HepG2 (cell line): Measurements from ENCODE around the gene DBNDD1. TPM values are rescaled to one million over a fixed set of nuclear protein-coding genes. Genes with fewer than 3 reads are reported as not detected.

ENCODE experiments used
- ATAD3A ChIP-seq: sonication (generic); formaldehyde crosslinking; IDR thresholded peaks from 2 replicates; pipeline ENCODE4 v1.4.0; 2020; ENCODE audit warnings: missing genetic modification reagents
- BCL6 ChIP-seq: IDR thresholded peaks from 2 replicates; pipeline ENCODE4 v1.6.1; 2016; ENCODE audit warnings: missing genetic modification reagents, missing compliant biosample characterization
- CBX2 ChIP-seq, 2 experiments: fragments of 200-600 bp in 1 of 2; sonication (generic); formaldehyde crosslinking in 1 of 2; IDR thresholded peaks; 2 replicates each; pipeline versions ENCODE4 v1.7.0 to v1.8.1; 2018 to 2022; ENCODE audit warnings: low read depth in 2 of 2, low read length in 1 of 2, mild to moderate bottlenecking in 1 of 2, missing genetic modification reagents in 1 of 2
- FOXK1 ChIP-seq: sonication (generic); formaldehyde crosslinking; IDR thresholded peaks from 2 replicates; pipeline ENCODE4 v1.4.0; 2020; ENCODE audit warnings: low read depth, missing genetic modification reagents, borderline replicate concordance
- IKZF4 ChIP-seq: sonication (generic); formaldehyde crosslinking; IDR thresholded peaks from 2 replicates; pipeline ENCODE4 v1.5.1; 2020; ENCODE audit warnings: borderline replicate concordance, mild to moderate bottlenecking, low read depth, missing genetic modification reagents; ENCODE audit errors: not compliant biosample characterization
- KLF16 ChIP-seq, 2 experiments: sonication (generic) in 1 of 2; formaldehyde crosslinking in 1 of 2; IDR thresholded peaks; 2 replicates each; pipeline versions ENCODE4 v1.6.1 to v1.8.0; 2016 to 2023; ENCODE audit warnings: missing genetic modification reagents in 2 of 2, missing compliant biosample characterization in 1 of 2
- SMARCC2 ChIP-seq: fragments of 450-650 bp; IDR thresholded peaks from 2 replicates; pipeline ENCODE4 v1.6.1; 2017; ENCODE audit warnings: antibody characterized with exemption, mild to moderate bottlenecking
- SP4 ChIP-seq: sonication (generic); formaldehyde crosslinking; IDR thresholded peaks from 2 replicates; pipeline ENCODE4 v1.8.1; 2023; ENCODE audit warnings: mild to moderate bottlenecking, missing genetic modification reagents
- TBL1XR1 ChIP-seq: fragments of 150-350 bp; IDR thresholded peaks from 2 replicates; pipeline ENCODE4 v1.6.1; 2014; ENCODE audit warnings: borderline replicate concordance, low read length; ENCODE audit not compliant: partially characterized antibody
- TBX2 ChIP-seq: sonication (generic); formaldehyde crosslinking; IDR thresholded peaks from 2 replicates; pipeline ENCODE4 v1.5.0; 2020; ENCODE audit warnings: missing genetic modification reagents, mild to moderate bottlenecking, borderline replicate concordance
- ZBTB21 ChIP-seq: sonication (generic); formaldehyde crosslinking; IDR thresholded peaks from 2 replicates; pipeline ENCODE4 v1.4.0; 2020; ENCODE audit warnings: missing genetic modification reagents
- ZFP90 ChIP-seq: sonication (generic); formaldehyde crosslinking; IDR thresholded peaks from 2 replicates; pipeline ENCODE4 v1.8.0; 2022; ENCODE audit warnings: missing genetic modification reagents, mild to moderate bottlenecking, inconsistent platforms, borderline replicate concordance
- ZNF143 ChIP-seq: sonication (generic); formaldehyde crosslinking; IDR thresholded peaks from 2 replicates; pipeline ENCODE4 v1.4.0; 2020; ENCODE audit warnings: missing genetic modification reagents
- ZNF274 ChIP-seq: sonication (generic); formaldehyde crosslinking; IDR thresholded peaks from 2 replicates; pipeline ENCODE4 v1.5.1; 2020; ENCODE audit warnings: mild to moderate bottlenecking, missing genetic modification reagents
- ZNF432 ChIP-seq: sonication (generic); formaldehyde crosslinking; IDR thresholded peaks from 2 replicates; pipeline ENCODE4 v1.5.0; 2020; ENCODE audit warnings: missing genetic modification reagents, mild to moderate bottlenecking, borderline replicate concordance
- ZNF660 ChIP-seq: sonication (generic); formaldehyde crosslinking; IDR thresholded peaks from 2 replicates; pipeline ENCODE4 v1.5.1; 2020; ENCODE audit warnings: mild to moderate bottlenecking, low read depth, missing genetic modification reagents, borderline replicate concordance
- ZNF672 ChIP-seq: sonication (generic); formaldehyde crosslinking; IDR thresholded peaks from 2 replicates; pipeline ENCODE4 v1.8.1; 2022; ENCODE audit warnings: missing genetic modification reagents
- ZNF768 ChIP-seq: sonication (generic); formaldehyde crosslinking; IDR thresholded peaks from 2 replicates; pipeline ENCODE4 v1.4.0; 2020; ENCODE audit warnings: missing genetic modification reagents
- ZSCAN30 ChIP-seq: sonication (generic); formaldehyde crosslinking; IDR thresholded peaks from 2 replicates; pipeline ENCODE4 v1.5.0; 2020; ENCODE audit warnings: mild to moderate bottlenecking, missing genetic modification reagents
- polyA plus RNA-seq, 8 experiments: library from polyadenylated mRNA; depleted of rRNA in 3 of 8; stranded (reverse) in 7 of 8; unstranded in 1 of 8; fragments of >200 nt; fragmentation: Illumina TruSeq in 4 of 8; extraction: Trizol in 4 of 8; gene quantifications; 2 replicates each; pipeline versions ENCODE4 v1.2.1 to v1.2.3, GENCODE V29; 2011 to 2016; ENCODE audit warnings: low read depth in 4 of 8, missing spikeins in 1 of 8, mixed read lengths in 1 of 8; ENCODE audit not compliant: insufficient read depth in 1 of 8
- total RNA-seq, 5 experiments: library from RNA; depleted of rRNA; stranded (reverse); fragments of >200 nt; fragmentation: Illumina TruSeq; extraction: Trizol; gene quantifications; 2 replicates each; pipeline ENCODE4 v1.2.3, GENCODE V29; 2016; ENCODE audit warnings: low read depth in 1 of 5
- TF ChIP-seq, protein P1 (sequence below): sonication (generic); formaldehyde crosslinking; IDR thresholded peaks from 2 replicates; pipeline ENCODE4 v1.4.0; 2020; ENCODE audit warnings: missing genetic modification reagents, borderline replicate concordance
- TF ChIP-seq, protein P2 (sequence below): sonication (generic); formaldehyde crosslinking; IDR thresholded peaks from 2 replicates; pipeline ENCODE4 v1.5.0; 2020; ENCODE audit warnings: missing genetic modification reagents, mild to moderate bottlenecking, borderline replicate concordance
- TF ChIP-seq, protein P3 (sequence below): sonication (generic); formaldehyde crosslinking; IDR thresholded peaks from 2 replicates; pipeline ENCODE4 v1.5.1; 2020; ENCODE audit warnings: missing genetic modification reagents, mild to moderate bottlenecking, borderline replicate concordance

The DBNDD1 gene
- total and polyA plus RNA-seq, 2 of the 13 experiments (the other 11 are each of a cell fraction or from before 2014, with no cell fraction given) = 17.0 to 40.4 TPM

DNA sequence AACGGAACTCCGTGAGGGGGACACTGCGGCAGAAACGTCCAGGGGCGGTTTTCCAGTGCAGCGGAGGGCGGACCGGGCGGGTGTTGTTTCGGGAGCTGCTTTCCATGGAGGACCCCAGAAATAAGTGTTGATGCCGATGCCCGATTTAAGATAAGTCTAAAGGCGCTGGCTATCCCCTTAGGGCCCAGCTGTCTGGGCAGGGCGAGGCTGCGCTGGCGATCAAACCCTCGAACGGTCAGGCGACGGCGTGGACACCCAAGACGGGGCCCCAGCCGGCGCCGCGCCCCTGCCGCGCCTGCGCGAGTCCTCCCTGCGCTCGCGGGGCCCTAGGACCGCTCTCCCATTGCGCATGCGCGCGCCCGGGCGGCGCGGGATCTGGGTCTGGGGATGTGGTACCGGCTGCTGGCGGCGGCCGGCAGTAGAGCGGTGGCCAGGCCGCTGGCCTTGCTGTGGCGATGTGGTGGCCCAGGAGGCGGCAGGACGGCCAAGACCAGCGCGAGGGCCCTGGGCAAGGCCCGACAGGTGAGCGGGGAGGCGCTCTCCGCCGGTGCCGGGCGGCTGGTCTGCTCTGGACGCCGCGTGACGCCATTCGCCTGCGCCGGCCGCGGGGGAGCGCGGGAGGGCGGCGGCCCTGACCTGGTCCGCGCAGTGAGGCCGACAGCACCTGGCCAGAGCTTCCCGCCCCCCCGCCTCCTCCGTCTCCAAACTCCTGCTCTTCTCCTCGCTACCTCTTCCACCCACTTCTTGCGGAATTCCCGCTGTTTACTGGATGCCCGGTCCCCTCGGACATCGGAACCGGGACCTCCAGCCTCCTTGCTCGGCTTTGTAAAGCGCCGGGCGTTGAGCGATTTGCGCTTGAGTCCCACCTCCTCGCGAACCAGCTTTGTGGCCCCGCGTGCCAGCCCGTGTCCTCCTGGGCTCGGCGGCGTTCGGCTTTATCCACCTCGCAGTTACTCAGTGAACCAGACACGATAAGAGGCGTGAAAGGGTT is 46.7 kb downstream of the DBNDD1 start (continued):
- TF ChIP-seq ATAD3A = no peak
- no peak for TF ChIP-seq IKZF4
- TF ChIP-seq, protein P1, sequence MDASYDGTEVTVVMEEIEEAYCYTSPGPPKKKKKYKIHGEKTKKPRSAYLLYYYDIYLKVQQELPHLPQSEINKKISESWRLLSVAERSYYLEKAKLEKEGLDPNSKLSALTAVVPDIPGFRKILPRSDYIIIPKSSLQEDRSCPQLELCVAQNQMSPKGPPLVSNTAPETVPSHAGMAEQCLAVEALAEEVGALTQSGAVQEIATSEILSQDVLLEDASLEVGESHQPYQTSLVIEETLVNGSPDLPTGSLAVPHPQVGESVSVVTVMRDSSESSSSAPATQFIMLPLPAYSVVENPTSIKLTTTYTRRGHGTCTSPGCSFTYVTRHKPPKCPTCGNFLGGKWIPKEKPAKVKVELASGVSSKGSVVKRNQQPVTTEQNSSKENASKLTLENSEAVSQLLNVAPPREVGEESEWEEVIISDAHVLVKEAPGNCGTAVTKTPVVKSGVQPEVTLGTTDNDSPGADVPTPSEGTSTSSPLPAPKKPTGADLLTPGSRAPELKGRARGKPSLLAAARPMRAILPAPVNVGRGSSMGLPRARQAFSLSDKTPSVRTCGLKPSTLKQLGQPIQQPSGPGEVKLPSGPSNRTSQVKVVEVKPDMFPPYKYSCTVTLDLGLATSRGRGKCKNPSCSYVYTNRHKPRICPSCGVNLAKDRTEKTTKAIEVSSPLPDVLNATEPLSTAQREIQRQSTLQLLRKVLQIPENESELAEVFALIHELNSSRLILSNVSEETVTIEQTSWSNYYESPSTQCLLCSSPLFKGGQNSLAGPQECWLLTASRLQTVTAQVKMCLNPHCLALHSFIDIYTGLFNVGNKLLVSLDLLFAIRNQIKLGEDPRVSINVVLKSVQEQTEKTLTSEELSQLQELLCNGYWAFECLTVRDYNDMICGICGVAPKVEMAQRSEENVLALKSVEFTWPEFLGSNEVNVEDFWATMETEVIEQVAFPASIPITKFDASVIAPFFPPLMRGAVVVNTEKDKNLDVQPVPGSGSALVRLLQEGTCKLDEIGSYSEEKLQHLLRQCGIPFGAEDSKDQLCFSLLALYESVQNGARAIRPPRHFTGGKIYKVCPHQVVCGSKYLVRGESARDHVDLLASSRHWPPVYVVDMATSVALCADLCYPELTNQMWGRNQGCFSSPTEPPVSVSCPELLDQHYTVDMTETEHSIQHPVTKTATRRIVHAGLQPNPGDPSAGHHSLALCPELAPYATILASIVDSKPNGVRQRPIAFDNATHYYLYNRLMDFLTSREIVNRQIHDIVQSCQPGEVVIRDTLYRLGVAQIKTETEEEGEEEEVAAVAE (CRISPR knock-in tag) = no peak
- no peak for TF ChIP-seq ZBTB21 (CRISPR knock-in tag)
- TF ChIP-seq SMARCC2 = no peak
- TF ChIP-seq CBX2 (IDR thresholded peaks at IDR 0.05; ENCODE audit: low read depth, low read length) = no peak
- TF ChIP-seq CBX2 (CRISPR knock-in tag; IDR thresholded peaks at IDR 0.05; ENCODE audit: low read depth) = 0 out of 2 replicates have a peak, but pooled peaks have one; percentile 56
- peak; percentile 90 for TF ChIP-seq ZNF143 (CRISPR knock-in tag)
- peak; percentile 83 for TF ChIP-seq ZNF768 (CRISPR knock-in tag)
- TF ChIP-seq ZFP90 (CRISPR knock-in tag) = peak; percentile 69
- TF ChIP-seq ZNF274 (CRISPR knock-in tag) = peak; percentile 72; the same call in 1 of the 2 replicates
- TF ChIP-seq, protein P2, sequence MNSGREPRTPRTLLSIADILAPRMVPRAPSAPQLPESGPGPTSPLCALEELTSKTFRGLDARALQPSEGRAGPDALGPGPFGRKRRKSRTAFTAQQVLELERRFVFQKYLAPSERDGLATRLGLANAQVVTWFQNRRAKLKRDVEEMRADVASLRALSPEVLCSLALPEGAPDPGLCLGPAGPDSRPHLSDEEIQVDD (CRISPR knock-in tag) = peak; percentile 75; the same call in 1 of the 2 replicates
- TF ChIP-seq, protein P3, sequence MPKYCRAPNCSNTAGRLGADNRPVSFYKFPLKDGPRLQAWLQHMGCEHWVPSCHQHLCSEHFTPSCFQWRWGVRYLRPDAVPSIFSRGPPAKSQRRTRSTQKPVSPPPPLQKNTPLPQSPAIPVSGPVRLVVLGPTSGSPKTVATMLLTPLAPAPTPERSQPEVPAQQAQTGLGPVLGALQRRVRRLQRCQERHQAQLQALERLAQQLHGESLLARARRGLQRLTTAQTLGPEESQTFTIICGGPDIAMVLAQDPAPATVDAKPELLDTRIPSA = peak; percentile 98
- peak; percentile 73 to 82; a peak in 3 of 4 replicates for TF ChIP-seq KLF16 (CRISPR knock-in tag; IDR thresholded peaks at IDR 0.05)
- TF ChIP-seq SP4 = peak; percentile 93
- no peak for TF ChIP-seq ZNF672
- peak; percentile 38; the same call in 1 of the 2 replicates for TF ChIP-seq BCL6 (CRISPR knock-in tag)
- peak; percentile 69; the same call in 1 of the 2 replicates for TF ChIP-seq FOXK1
- TF ChIP-seq TBL1XR1 = no peak
- TF ChIP-seq ZNF432 (CRISPR knock-in tag) = peak; percentile 60; the same call in 1 of the 2 replicates
- TF ChIP-seq TBX2 (CRISPR knock-in tag) = peak; percentile 46; the same call in 1 of the 2 replicates
- TF ChIP-seq ZSCAN30 (CRISPR knock-in tag) = no peak
- TF ChIP-seq ZNF660 (CRISPR knock-in tag) = no peak
